GM10248 (cell line): ENCODE results near the gene ADAM22.

ENCODE experiments used
- CTCF ChIA-PET: fragments of 300-600 bp; sonication (Branson Sonifier 250); formaldehyde crosslinking; extraction: SDS; loops from one replicate; lab custom pipeline; 2021; ENCODE audit warnings: antibody characterized with exemption; lab: Yijun Ruan, JAX
- POLR2A ChIA-PET: fragments of 350-650 bp; sonication (Branson Sonifier 250); formaldehyde crosslinking; extraction: SDS; loops from one replicate; lab custom pipeline; 2020; ENCODE audit warnings: antibody characterized with exemption; lab: Yijun Ruan, JAX
- DNase-seq: peaks from one replicate; pipeline ENCODE4 v3.0.0; 2012; ENCODE audit errors: extremely low spot score
- CTCF ChIP-seq: IDR thresholded peaks from 2 replicates; pipeline ENCODE4 v1.5.1; 2012; ENCODE audit warnings: mild to moderate bottlenecking, low read depth; ENCODE audit errors: extremely low read depth, missing control alignments, control extremely low read depth

ADAM22 gene

GRCh38 chr7:88216276-88216675 lies 282.2 kb downstream of the ADAM22 start:
- no peak for TF ChIP-seq CTCF
- ChIA-PET POLR2A (no interaction called here), CTCF (no interaction called here)
- DNase-seq, result no peak

- ChIA-PET POLR2A (no interaction called here), CTCF (interaction anchor here (0.7 to 2.4 kb wide), 6 partner anchors 8 to 420 kb away, joined by 3 to 10 read pairs (median 3); no protein-coding TSS in a partner anchor)
- no peak for TF ChIP-seq CTCF
- DNase-seq, result peak; percentile 76
Observed at GRCh38 chr7:88217675-88218428, 283.8 kb downstream of the ADAM22 start.

GRCh38 chr7:88218429-88218745 lies 284.3 kb downstream of the ADAM22 start:
- ChIA-PET CTCF (interaction anchor here (0.7 to 2.4 kb wide), 6 partner anchors 9 to 420 kb away, joined by 3 to 10 read pairs (median 3); no protein-coding TSS in a partner anchor), POLR2A (no interaction called here)
- no peak for TF ChIP-seq CTCF
- no peak for DNase-seq

- CTCF ChIA-PET, result interaction anchor here (0.7 to 2.4 kb wide), 5 partner anchors 8 to 50 kb away, joined by 3 to 10 read pairs (median 3); no protein-coding TSS in a partner anchor
- peak; percentile 49 for DNase-seq
- no peak for TF ChIP-seq CTCF
- POLR2A ChIA-PET, result no interaction called here
Observed at GRCh38 chr7:88218836-88219605, 285.0 kb downstream of the ADAM22 start.

- POLR2A ChIA-PET, result interaction anchor here (0.6 kb wide), 1 partner anchor 51 kb away, joined by 4 read pairs; no protein-coding TSS in a partner anchor
- CTCF ChIA-PET, result interaction anchor here (0.8 to 1.9 kb wide), 10 partner anchors 8 to 126 kb away, joined by 3 to 8 read pairs (median 5); no protein-coding TSS in a partner anchor
- DNase-seq, result peak; percentile 89
- peak; percentile 52 for TF ChIP-seq CTCF
Observed at GRCh38 chr7:88219781-88220747, 286.0 kb downstream of the ADAM22 start, which contains the start of gene SRI. TSS of gene SRI (minus strand) at chr7:88220038. CDS start at chr7:88220026, 12 bp downstream.
